GM12801 (cell line): ENCODE data around the gene SEMA4D.

Experiments used
- CTCF ChIP-seq: IDR thresholded peaks from one replicate; pipeline ENCODE4 v1.5.1; 2011; ENCODE audit warnings: control low read depth; ENCODE audit not compliant: insufficient read length; ENCODE audit errors: extremely low read depth

The SEMA4D gene

GRCh38 chr9:89493181-89493580, 4.7 kb downstream of the SEMA4D start:
- no peak for TF ChIP-seq CTCF

GRCh38 chr9:89492586-89492985, 5.3 kb downstream of the SEMA4D start:
- TF ChIP-seq CTCF = no peak

GRCh38 chr9:89491694-89492093, 6.2 kb downstream of the SEMA4D start:
- no peak for TF ChIP-seq CTCF

- no peak for TF ChIP-seq CTCF
Observed at GRCh38 chr9:89489548-89490530, 8.1 kb downstream of the SEMA4D start.

- no peak for TF ChIP-seq CTCF
Observed at GRCh38 chr9:89488936-89489335, 9.0 kb downstream of the SEMA4D start.

- TF ChIP-seq CTCF = no peak
Observed at GRCh38 chr9:89488131-89488530, 9.8 kb downstream of the SEMA4D start.

- no peak for TF ChIP-seq CTCF
Observed at GRCh38 chr9:89486681-89487080, 11.2 kb downstream of the SEMA4D start.
